Measurements from ENCODE around the gene C1QTNF1. TPM values are rescaled to one million over a fixed set of nuclear protein-coding genes. Genes with fewer than 3 reads are reported as not detected.
A peak's percentile ranks its signal among the peaks of the same experiment; 100 is the strongest.

The C1QTNF1 gene
- total RNA-seq, 2 donors from 2014 or later: 10.4 to 12.1 TPM

DNA sequence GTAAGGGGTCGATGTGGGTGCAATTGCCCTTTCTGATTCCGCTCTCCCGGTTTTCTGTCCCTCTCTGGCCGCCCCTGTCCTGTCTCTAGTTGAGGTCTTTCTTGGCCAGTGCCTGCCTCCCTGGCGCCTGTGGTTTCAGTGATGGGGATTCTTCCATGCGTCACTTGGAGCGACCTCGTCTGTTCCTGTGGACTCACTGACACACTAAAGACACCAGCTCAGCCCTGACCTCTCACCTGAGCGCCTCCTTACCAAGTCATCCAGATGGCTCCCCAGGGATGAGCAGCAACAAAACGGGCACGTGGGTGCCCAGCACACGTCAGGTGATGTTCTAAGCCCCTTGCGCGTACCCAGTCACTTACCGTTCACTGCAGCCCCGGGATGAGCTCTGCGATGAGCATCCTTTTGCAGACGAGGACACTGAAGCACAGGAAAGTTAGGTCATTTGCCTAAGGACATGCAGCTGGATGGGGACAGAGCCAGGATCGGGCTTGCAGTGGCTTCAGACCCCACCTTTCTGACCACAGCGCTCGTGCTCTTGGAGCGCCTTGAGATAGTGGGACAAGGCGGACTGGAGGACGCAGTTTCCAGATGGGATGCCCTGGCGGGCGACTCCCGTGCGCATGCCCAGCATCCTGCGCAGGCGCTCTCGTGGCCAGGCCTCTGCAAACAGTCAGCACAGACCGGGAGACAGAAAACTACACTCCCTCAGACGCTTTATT, 32.8 kb upstream of the C1QTNF1 start:
- no peak overlapping the region for H3K9ac ChIP-seq (ENCODE audit: low read depth in 2 of 2, low read length in 2 of 2)
- intact Hi-C loops (cut with DNase I): no loop called here
- H3K27ac ChIP-seq: no peak overlapping the region
- H3K36me3 ChIP-seq: peaks cover 8% of the 10 kb centered on the region
- peaks cover 3% of the 10 kb centered on the region for H3K4me1 ChIP-seq
- DNase-seq: no peak
- no peaks in the 10 kb centered on the region for H3K9me3 ChIP-seq
- H3K4me3 ChIP-seq: no peak overlapping the region
- no peaks in the 10 kb centered on the region for H3K27me3 ChIP-seq
- TF ChIP-seq, protein P1, sequence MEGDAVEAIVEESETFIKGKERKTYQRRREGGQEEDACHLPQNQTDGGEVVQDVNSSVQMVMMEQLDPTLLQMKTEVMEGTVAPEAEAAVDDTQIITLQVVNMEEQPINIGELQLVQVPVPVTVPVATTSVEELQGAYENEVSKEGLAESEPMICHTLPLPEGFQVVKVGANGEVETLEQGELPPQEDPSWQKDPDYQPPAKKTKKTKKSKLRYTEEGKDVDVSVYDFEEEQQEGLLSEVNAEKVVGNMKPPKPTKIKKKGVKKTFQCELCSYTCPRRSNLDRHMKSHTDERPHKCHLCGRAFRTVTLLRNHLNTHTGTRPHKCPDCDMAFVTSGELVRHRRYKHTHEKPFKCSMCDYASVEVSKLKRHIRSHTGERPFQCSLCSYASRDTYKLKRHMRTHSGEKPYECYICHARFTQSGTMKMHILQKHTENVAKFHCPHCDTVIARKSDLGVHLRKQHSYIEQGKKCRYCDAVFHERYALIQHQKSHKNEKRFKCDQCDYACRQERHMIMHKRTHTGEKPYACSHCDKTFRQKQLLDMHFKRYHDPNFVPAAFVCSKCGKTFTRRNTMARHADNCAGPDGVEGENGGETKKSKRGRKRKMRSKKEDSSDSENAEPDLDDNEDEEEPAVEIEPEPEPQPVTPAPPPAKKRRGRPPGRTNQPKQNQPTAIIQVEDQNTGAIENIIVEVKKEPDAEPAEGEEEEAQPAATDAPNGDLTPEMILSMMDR (IDR thresholded peaks at IDR 0.05): no peak

DNA sequence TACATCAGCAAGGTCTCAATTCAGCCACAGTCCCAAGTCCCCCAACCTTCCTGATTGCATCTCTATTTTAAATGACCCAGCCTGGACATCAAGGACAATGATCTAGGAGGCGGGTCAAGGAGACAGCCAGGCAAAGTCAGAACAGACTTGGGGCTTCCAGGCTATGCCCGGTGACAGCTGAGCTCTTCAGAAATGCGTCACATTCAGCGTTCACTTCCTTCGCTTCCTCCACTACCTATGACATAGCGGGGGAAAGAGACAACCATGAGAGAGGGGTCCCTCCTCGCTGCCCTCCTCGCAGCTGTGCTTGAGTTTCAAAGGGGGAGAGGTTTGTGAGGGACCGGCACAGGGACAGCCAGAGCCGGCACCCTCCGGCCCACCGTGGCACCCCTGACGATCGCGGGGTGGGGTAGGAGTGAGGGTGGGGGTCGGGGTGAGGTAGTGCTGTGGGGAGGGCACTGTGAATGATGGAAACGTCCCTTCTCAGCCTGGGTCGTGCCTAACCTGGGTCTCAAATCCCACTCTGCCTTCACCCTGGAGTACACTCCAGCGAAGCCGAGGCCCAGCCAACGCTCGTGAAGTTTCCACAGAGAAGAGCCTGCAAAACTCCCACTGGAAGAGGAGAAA, 31.9 kb upstream of the C1QTNF1 start:
- H3K4me1 ChIP-seq: peaks cover 12% of the 10 kb centered on the region
- no peaks in the 10 kb centered on the region for H3K27me3 ChIP-seq
- H3K27ac ChIP-seq: no peak overlapping the region
- H3K9ac ChIP-seq (ENCODE audit: low read depth in 2 of 2, low read length in 2 of 2): no peak overlapping the region
- TF ChIP-seq, protein P1 (IDR thresholded peaks at IDR 0.05): no peak
- no peak overlapping the region for H3K4me3 ChIP-seq
- H3K9me3 ChIP-seq: no peaks in the 10 kb centered on the region
- intact Hi-C loops (cut with DNase I): loop anchor here (2.0 kb wide), 1 partner anchor 51 kb away; no protein-coding TSS in a partner anchor
- H3K36me3 ChIP-seq: peaks cover 8% of the 10 kb centered on the region
- no peak for DNase-seq

DNA sequence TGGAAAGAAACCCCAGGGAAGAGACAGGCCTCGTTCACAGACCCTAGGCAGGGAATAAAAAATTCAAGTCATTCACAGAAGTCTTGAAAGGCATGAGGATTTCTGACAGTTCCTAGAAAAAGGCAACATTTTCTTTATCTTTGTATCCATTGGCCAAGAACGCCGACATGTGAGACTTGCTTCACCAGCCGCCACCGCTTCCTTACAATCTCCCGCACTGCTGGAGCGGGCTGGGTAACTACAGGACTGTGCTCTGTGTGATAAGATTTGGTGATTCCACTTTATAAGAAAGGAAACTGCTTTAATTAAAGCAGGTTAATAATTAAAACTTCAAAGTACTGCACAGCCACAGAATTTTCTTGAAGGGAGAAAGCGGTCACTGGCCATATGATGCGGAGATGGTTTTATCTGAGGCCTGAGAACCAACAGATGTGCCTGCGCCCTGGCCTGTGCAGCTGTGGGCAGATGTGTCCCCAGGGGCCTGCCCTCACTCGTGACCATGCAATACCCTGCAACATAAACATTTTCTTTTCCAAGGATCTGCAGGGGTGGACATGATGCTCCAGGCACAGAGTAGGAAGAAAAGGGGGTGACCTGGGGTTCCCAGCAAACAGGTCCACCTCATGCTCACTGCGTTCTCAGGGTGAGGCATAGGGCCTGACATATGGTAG, 31.3 kb upstream of the C1QTNF1 start:
- H3K9ac ChIP-seq (ENCODE audit: low read depth in 2 of 2, low read length in 2 of 2): peak overlapping the region in 1 of 2 donors; percentile 31
- TF ChIP-seq, protein P1 (IDR thresholded peaks at IDR 0.05): no peak
- no peak overlapping the region for H3K4me3 ChIP-seq
- H3K4me1 ChIP-seq: peaks cover 18% of the 10 kb centered on the region
- H3K9me3 ChIP-seq: no peaks in the 10 kb centered on the region
- no peak overlapping the region for H3K27ac ChIP-seq
- no peak for DNase-seq
- peaks cover 8% of the 10 kb centered on the region for H3K36me3 ChIP-seq
- intact Hi-C loops (cut with DNase I): loop anchor here (2.0 kb wide), 1 partner anchor 50 kb away; no protein-coding TSS in a partner anchor
- H3K27me3 ChIP-seq: no peaks in the 10 kb centered on the region

DNA sequence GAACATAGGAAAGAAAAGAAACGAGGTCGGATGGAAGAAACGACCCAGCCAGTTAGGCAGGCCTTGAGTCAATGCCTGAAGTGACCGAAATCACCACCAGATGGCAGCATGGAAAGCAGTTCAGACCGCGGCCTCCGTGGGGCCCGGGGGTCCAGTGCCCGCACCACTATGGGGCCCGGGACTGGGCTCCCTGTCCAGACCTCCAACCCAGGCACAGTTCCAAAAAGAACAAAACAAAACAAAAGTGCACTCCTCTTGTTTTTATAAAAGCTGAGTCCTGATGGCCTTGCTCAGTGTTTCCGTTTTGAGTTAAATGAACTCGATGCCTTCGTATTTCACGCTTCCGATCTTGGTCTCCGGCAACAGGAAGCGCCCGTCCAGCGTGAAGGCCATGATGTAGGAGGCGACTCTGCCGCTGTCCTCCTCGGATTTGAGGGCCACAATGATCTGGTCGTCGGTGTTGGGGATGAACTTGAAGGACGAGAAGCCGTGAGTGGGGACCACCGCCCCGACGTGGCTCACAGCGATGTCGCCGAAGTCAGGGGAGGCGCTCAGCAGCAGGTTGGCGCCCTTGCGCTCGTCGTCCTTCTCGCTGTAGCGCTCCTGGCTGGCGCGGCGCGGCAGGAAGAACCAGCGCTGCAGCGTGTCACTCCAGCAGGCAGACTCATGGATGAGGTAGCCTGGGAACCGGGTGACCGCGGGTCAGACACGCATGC, 30.6 kb upstream of the C1QTNF1 start:
- Histone ChIP-seq H3K4me1 (peaks cover 25% of the 10 kb centered on the region), H3K9me3 (no peaks in the 10 kb centered on the region), H3K36me3 (peaks cover 8% of the 10 kb centered on the region), H3K27ac (no peak overlapping the region), H3K9ac (ENCODE audit: low read depth in 2 of 2, low read length in 2 of 2) (peak overlapping the region in 1 of 2 donors; percentile 88), H3K27me3 (no peaks in the 10 kb centered on the region), H3K4me3 (no peak overlapping the region)
- peak; percentile 79 for DNase-seq
- intact Hi-C loops (cut with DNase I): loop anchor here (2.0 kb wide), 1 partner anchor 49 kb away; no protein-coding TSS in a partner anchor
- TF ChIP-seq, protein P1 (IDR thresholded peaks at IDR 0.05): peak; percentile 77
